ENCODE results near the gene MRTFB.

The MRTFB gene

DNA sequence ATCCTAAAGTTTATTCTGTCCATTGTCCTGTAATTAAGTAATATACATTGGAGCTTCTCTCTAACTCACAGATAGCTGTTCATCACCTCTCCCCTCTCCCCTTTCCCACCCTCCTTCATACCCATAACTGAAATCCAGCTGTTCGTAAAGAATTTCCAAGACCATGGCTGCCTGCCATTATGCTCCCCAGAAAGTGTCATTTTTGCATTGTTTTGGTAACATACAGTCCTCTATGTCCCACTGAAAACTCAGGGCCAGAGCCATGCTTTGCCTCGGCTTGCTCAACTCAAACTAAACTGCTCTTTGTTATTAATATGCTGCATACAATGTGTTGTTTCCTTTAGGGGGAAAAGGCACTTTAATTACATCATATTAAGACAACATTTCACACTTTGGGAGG is 132.0 kb downstream of the MRTFB start:
- no peak for TF ChIP-seq CTCF (IDR thresholded peaks at IDR 0.05; ENCODE audit: control extremely low read depth, extremely low read depth, low read depth, missing control alignments)
- ChIA-PET POLR2A (no interaction called here), CTCF (interaction anchor here (1.3 to 2.5 kb wide), 5 partner anchors 10 to 279 kb away, joined by 3 to 8 read pairs (median 4); no protein-coding TSS in a partner anchor)
- no peak for DNase-seq (ENCODE audit: extremely low spot score)

DNA sequence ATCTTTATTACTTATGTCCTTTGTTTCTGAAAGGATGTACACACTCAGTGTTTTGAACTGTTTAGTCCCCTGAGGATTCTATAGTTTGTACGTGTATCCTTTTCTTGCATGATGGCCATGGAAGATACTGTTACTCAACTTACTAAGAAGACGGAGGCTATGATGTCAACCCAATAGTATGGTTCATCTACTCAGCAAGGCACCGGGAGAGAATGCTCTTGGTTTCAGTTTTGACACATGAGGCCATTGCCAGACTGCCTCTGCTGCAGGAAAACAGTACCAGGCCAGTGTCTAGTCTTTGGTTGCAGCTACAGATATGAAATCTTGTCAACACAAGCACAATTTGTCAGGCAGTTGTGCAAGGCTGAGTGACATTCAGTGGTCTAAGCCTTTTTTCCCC is 134.5 kb downstream of the MRTFB start:
- DNase-seq (ENCODE audit: extremely low spot score), result peak; percentile 24
- TF ChIP-seq CTCF (IDR thresholded peaks at IDR 0.05; ENCODE audit: control extremely low read depth, extremely low read depth, low read depth, missing control alignments), result no peak
- CTCF ChIA-PET, result interaction anchor here (1.4 kb wide), 1 partner anchor 21 kb away, joined by 3 read pairs; no protein-coding TSS in a partner anchor
- POLR2A ChIA-PET, result no interaction called here

- CTCF ChIA-PET, result no interaction called here
- no peak for DNase-seq (ENCODE audit: extremely low spot score)
- POLR2A ChIA-PET, result no interaction called here
Observed at GRCh38 chr16:14211856-14212543, 140.9 kb downstream of the MRTFB start.

DNA sequence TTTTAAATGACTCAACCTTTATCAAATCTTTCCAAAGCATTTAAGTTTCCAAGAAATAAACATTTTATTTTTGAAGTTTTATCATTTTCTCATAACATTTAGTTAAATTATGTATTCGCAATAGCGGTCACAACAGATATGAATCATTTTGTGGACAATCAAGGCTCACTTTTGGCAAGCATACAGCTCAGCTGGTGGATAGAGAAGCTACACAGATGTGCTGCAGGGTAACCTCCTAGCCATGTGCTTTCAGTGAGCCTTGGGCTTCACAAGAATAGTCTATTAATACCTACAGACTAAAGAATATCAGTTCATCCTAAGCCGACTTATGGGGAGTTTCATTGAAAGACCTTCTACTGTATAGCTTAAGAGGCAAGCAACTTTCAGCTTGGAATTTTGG is 144.8 kb downstream of the MRTFB start:
- no peak for DNase-seq (ENCODE audit: extremely low spot score)
- no peak for TF ChIP-seq CTCF (IDR thresholded peaks at IDR 0.05; ENCODE audit: control extremely low read depth, extremely low read depth, low read depth, missing control alignments)
- ChIA-PET POLR2A (no interaction called here), CTCF (interaction anchor here (0.6 to 1.9 kb wide), 3 partner anchors 9 to 31 kb away, joined by 3 to 5 read pairs (median 3); no protein-coding TSS in a partner anchor)

More at GRCh38 chr16:14211856-14212543, 140.9 kb downstream of the MRTFB start:
- no peak for TF ChIP-seq CTCF (IDR thresholded peaks at IDR 0.05; ENCODE audit: control extremely low read depth, extremely low read depth, low read depth, missing control alignments)

DNA sequence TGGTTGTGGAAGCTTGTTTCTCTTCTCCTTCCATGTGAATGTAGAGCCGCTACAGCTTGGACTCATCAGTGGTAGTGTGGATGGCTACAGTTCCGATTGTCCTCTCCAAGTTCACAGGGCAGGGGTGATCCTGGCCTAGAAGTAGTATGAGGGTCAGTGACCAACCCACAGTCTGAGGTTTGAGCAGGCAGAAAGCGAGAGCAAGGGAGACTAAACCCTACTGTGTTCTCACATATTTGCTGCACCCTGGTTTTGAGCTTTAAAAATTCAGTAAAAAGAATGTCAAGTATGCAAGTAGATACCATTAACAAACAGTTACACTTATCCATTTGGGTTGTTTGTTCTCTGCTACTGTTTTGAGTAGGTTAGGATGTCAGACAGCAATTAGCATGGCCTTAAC is 148.9 kb downstream of the MRTFB start:
- POLR2A ChIA-PET, result no interaction called here
- no peak for TF ChIP-seq CTCF (IDR thresholded peaks at IDR 0.05; ENCODE audit: control extremely low read depth, extremely low read depth, low read depth, missing control alignments)
- CTCF ChIA-PET, result interaction anchor here (1.1 to 1.5 kb wide), 4 partner anchors 17 to 296 kb away, joined by 3 to 5 read pairs (median 4); no protein-coding TSS in a partner anchor

GRCh38 chr16:14223632-14224031 is 152.5 kb downstream of the MRTFB start:
- POLR2A ChIA-PET, result no interaction called here
- DNase-seq (ENCODE audit: extremely low spot score), result no peak
- CTCF ChIA-PET, result no interaction called here
- TF ChIP-seq CTCF (IDR thresholded peaks at IDR 0.05; ENCODE audit: control extremely low read depth, extremely low read depth, low read depth, missing control alignments), result no peak

More for the DNA sequence above, 148.9 kb downstream of the MRTFB start:
- DNase-seq (ENCODE audit: extremely low spot score), result no peak

Data from GM10248 (cell line).